GM23248 (cell line): ENCODE data around the gene HECTD2.

Experiments
- EZH2 ChIP-seq: fragments of 200-600 bp; sonication (generic); IDR thresholded peaks from 2 replicates; pipeline ENCODE4 v1.6.1; 2018; ENCODE audit warnings: antibody characterized with exemption, mild to moderate bottlenecking; ENCODE audit not compliant: insufficient read depth, poor library complexity, severe bottlenecking
- EZH2phosphoT487 ChIP-seq: fragments of 200-600 bp; sonication (generic); IDR thresholded peaks from 2 replicates; pipeline ENCODE4 v1.6.1; 2018; ENCODE audit warnings: antibody characterized with exemption, moderate library complexity, mild to moderate bottlenecking, low read depth; ENCODE audit not compliant: insufficient read depth

DNA sequence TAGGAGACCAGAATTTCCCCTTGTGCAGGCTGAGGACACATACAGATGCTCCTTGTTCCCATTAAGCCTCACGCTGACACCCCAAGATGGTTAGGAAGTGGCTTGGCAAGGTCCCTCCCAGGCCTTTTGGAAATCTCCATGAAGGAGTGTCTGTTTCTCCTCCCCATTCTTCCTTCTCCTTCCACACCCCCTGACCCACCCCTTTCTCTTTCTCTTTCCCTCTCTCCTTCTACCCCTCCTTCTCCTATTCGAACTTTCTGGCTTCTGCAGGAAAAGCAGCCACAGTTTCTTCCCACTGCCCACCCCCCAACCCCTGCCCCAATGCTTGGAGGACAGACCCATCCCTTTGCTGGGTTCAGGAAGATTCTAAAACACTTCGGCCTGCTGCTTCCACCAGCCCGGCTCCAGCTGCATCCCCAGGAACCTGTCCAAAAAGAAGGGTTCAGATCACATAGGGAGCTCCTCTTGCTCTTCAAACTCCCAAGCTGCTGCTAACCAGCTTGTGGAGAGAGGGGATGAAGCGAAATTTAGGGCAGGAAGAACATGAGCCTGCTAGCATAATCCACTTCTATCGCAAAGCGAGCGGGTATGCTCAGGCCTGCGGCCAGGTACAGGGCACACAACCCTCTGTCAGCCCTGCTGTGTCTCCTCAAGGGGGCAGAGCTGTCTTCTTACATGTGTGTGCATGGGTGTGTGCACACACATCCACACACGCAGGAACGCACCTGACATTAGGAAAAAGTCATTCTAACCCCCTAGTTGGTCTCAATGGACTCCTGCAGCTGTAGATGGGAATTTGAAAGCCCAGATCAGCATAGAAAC is 142.3 kb downstream of the HECTD2 start:
- no peak for TF ChIP-seq EZH2
- no peak for TF ChIP-seq EZH2phosphoT487
